Mucosa of stomach (tissue), 1 donor: Measurements from ENCODE around the gene HRH3.

Experiments used
- H3K27me3 ChIP-seq: one replicate; pipeline ENCODE4 v1.7.0; 2013; ENCODE audit warnings: mild to moderate bottlenecking, low read length; ENCODE audit not compliant: control insufficient read depth, insufficient read depth
- H3K36me3 ChIP-seq: one replicate; pipeline ENCODE4 v1.7.0; 2013; ENCODE audit warnings: low read length; ENCODE audit not compliant: control insufficient read depth, insufficient read depth
- H3K4me1 ChIP-seq: one replicate; pipeline ENCODE4 v1.7.0; 2013; ENCODE audit warnings: mild to moderate bottlenecking, low read length; ENCODE audit not compliant: control insufficient read depth, insufficient read depth
- H3K4me3 ChIP-seq: one replicate; pipeline ENCODE4 v1.7.0; 2013; ENCODE audit warnings: low read length
- H3K9ac ChIP-seq: one replicate; pipeline ENCODE4 v1.7.0; 2013; ENCODE audit warnings: mild to moderate bottlenecking, low read length, moderate library complexity
- H3K9me3 ChIP-seq: one replicate; pipeline ENCODE4 v1.7.0; 2013; ENCODE audit warnings: mild to moderate bottlenecking, low read length, moderate library complexity; ENCODE audit not compliant: control insufficient read depth
- donor health status: Pancreatic carcinoma.

Gene HRH3

DNA sequence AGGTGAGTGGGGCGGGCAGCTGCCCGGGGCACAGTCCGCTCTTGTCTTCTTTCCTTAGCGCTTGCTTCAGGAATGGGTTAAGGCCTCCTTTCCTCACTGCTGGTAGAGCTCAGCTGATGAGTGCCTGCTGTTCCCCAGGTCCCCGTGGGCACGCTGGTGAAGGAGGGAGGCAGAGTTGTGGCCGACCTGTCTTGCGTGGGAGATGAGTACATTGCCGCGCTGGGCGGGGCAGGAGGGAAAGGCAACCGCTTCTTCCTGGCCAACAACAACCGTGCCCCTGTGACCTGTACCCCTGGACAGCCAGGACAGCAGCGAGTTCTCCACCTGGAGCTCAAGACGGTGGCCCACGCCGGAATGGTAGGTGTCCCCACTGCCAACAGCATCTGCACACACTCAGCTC lies 21.6 kb downstream of the HRH3 start:
- Histone ChIP-seq H3K27me3 (no peaks in the 10 kb centered on the region), H3K9ac (no peak overlapping the region), H3K36me3 (peaks cover 14% of the 10 kb centered on the region), H3K9me3 (no peaks in the 10 kb centered on the region), H3K4me1 (no peaks in the 10 kb centered on the region), H3K4me3 (no peak overlapping the region)

DNA sequence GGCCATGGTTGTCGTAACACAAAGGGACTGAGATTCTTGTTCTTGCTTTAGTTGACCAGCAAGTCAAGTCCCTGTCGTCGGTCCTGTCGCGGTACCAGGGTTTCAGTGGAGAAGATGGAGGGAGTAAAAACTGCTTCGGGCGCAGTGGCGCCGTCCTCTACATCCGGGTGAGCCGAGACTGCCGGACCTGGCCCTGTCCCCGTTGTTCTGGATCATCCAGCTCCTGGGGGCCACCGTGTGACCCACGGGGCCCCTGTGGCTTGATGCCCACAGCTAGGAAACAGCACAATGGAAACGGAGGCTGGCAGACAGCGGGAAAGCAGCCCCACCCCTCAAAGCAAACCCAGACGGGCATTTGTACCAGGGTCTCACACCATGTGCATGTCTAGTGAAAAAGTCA lies 22.3 kb downstream of the HRH3 start:
- Histone ChIP-seq H3K27me3 (no peaks in the 10 kb centered on the region), H3K36me3 (peaks cover 14% of the 10 kb centered on the region), H3K4me1 (no peaks in the 10 kb centered on the region), H3K9ac (no peak overlapping the region), H3K9me3 (no peaks in the 10 kb centered on the region), H3K4me3 (no peak overlapping the region)

DNA sequence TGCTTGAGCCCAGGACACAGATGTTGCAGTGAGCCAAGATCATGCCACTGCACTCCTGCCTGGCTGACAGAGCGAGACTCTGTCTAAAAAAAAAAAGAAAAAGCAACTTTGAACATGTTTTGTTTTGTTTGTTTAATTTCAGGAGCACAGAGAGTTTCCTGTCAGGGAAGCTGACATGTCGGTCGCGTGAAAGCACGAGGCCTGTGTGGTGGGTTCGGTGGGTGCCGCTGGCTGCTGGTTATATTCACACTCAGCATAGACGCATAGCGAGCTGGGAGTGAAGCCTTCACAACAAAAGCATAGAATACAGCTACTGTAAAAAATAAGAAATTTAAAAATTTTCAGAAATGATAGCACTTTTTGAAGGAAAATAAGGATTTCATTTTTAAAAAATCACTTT lies 22.8 kb downstream of the HRH3 start:
- no peaks in the 10 kb centered on the region for H3K27me3 ChIP-seq
- H3K4me1 ChIP-seq, result no peaks in the 10 kb centered on the region
- H3K9ac ChIP-seq, result no peak overlapping the region
- H3K4me3 ChIP-seq, result no peak overlapping the region
- H3K36me3 ChIP-seq, result peaks cover 14% of the 10 kb centered on the region
- H3K9me3 ChIP-seq, result no peaks in the 10 kb centered on the region

DNA sequence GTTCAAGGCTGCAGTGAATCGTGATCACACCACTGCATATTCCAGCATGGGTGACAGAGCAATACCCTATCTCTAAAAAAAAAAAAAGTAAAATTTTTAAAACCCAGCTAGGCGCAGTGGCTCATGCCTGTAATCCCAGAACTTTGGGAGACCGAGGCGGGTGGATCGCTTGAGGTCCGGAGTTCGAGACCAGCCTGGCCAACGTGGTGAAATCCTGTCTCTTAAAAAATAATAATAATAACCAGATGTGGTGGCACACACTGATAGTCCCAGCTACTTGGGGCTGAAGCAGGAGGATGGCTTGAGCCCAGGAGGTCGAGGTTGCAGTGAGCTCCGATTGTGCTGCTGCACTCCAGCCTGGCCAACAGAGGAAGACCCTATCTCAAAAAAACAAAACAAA lies 23.8 kb downstream of the HRH3 start:
- H3K27me3 ChIP-seq, result no peaks in the 10 kb centered on the region
- H3K4me1 ChIP-seq, result no peaks in the 10 kb centered on the region
- H3K9ac ChIP-seq, result no peak overlapping the region
- H3K4me3 ChIP-seq, result no peak overlapping the region
- H3K9me3 ChIP-seq, result no peaks in the 10 kb centered on the region
- peaks cover 14% of the 10 kb centered on the region for H3K36me3 ChIP-seq

DNA sequence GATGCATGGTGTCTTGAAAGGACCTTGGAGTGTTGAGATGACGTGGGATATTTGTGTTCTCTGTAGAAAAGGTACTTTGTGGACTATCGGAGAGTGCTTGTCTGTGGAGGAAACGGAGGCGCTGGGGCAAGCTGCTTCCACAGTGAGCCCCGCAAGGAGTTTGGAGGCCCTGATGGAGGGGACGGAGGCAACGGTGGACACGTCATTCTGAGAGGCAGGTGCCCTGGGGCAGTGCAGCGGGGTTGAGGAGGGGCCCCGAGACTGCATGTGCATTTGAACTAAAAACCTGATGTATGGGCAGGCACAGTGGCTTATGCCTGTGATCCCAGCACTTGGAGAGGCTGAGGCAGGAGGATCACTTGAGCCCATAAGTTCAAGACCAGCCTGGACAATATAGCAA lies 24.3 kb downstream of the HRH3 start:
- Histone ChIP-seq H3K9me3 (no peaks in the 10 kb centered on the region), H3K27me3 (no peaks in the 10 kb centered on the region), H3K4me1 (no peaks in the 10 kb centered on the region), H3K4me3 (no peak overlapping the region), H3K36me3 (peaks cover 14% of the 10 kb centered on the region), H3K9ac (no peak overlapping the region)

DNA sequence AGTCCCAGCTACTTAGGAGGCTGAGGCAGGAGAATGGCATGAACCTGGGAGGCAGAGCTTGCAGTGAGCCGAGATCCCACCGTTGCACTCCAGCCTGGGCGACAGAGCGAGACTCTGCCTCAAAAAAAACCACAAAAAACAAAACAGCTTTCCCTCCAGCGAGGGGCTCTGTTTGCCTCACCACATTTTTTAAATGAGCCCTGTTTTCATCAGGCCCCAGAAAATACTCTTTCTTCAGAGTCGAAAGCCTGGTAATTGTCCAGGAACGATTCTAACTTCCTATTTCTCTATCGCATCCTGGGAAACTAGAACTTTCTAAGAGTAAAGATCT lies 25.0 kb downstream of the HRH3 start:
- no peaks in the 10 kb centered on the region for H3K9me3 ChIP-seq
- H3K4me3 ChIP-seq, result no peak overlapping the region
- H3K4me1 ChIP-seq, result no peaks in the 10 kb centered on the region
- no peak overlapping the region for H3K9ac ChIP-seq
- no peaks in the 10 kb centered on the region for H3K27me3 ChIP-seq
- peaks cover 14% of the 10 kb centered on the region for H3K36me3 ChIP-seq

DNA sequence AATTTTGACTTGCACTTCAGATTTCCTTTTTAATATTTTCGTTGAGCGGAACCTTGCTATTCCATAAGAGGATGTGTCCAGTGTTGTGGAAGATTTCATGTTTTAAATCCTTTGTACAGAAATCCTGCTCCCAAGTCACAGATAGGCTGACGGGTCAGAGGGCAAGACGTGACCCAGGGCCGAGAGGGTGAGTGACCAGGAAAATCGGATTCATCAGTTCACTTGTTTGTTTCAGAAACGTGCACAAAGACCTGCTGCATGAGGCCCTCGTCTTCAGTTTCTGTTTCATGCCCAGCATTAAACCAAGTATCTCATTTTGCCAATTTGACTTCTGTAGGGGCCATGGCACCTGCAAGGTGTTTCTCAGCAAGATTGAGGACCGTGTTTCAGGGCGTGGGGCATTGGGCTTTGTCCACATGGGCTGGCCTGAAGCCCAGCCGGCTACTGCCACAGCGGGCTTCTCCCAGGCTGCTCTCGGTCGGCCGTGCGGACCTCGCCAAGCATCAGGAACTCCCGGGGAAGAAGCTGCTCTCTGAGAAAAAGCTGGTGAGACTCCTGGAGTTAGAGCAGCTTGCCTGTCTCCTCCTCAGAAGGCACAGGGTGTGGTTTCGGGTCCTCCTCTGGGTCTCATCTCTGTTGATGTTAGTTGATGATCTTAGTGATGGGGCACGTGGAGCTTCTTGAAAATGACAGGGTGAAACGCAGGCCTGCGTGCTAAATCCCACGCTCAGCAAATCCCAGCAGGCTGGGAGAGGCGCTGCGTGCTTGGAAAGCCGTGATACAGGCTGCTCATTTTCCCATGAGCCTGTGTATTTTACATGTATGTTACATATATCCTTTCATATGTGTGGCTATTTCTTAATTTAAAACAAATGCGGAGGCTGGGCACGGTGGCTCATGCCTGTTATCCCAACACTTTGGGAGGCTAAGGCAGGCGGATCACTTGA lies 26.7 kb downstream of the HRH3 start:
- no peaks in the 10 kb centered on the region for H3K27me3 ChIP-seq
- H3K4me1 ChIP-seq, result no peaks in the 10 kb centered on the region
- H3K9me3 ChIP-seq, result no peaks in the 10 kb centered on the region
- H3K9ac ChIP-seq, result no peak overlapping the region
- H3K36me3 ChIP-seq, result peaks cover 7% of the 10 kb centered on the region
- H3K4me3 ChIP-seq, result no peak overlapping the region

DNA sequence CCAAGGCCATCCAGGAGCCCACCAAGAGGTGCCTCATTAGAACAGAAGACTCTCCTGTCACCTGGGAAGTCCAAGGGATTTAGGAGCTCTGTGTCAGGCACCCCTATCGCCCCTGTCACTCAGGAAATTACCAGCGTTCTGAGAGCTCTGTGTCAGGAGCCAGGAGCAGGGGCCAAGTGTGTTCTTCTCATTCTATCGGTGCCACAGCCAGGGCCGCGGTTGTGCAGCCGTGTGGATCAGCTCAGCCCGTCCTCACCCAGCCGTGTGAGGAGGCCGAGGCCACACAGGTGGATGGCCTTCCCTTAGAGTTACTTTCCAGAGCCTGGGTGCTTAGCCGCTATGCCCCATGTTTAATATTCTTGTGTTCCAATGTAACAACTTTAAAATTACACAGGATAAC lies 27.4 kb downstream of the HRH3 start:
- H3K9ac ChIP-seq, result no peak overlapping the region
- no peaks in the 10 kb centered on the region for H3K9me3 ChIP-seq
- H3K4me1 ChIP-seq, result no peaks in the 10 kb centered on the region
- H3K27me3 ChIP-seq, result no peaks in the 10 kb centered on the region
- no peak overlapping the region for H3K4me3 ChIP-seq
- H3K36me3 ChIP-seq, result no peaks in the 10 kb centered on the region

DNA sequence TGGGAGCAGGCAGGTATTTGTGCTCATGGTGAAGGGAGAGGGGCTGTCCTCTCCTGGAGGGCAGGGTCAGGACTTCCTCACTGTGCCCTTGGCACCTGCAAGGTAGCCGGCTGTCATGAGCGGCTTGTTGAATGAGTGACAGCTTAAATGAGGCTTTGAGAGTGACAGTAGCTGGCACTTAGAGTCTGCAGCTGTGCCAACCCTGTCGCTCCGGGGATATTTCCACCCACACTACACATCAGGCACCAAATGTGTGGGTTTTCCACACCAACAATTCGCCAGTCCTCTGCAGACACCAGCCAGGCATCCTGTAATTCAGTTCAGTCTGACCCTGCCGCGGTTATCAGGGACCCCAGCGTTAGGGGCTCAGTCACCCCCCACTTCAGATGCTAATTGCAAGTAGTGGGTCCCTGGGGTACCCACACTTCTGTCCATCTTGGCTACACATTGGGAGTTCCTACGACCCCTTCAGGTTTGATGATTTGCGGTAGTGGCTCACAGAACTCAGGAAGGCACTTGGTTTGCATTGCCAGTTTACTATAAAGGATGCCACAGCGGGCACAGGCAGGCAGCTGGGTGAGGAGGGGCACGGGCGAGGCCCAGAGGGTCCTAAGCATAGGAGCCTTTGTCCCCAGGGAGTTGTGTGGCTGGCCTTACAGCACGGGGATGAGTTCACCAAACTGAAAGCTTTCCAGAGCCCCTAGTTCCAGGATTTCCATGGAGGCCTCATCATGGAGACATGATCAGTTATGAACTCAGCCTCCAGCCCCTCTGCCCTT lies 28.1 kb downstream of the HRH3 start:
- no peaks in the 10 kb centered on the region for H3K27me3 ChIP-seq
- no peak overlapping the region for H3K9ac ChIP-seq
- no peaks in the 10 kb centered on the region for H3K36me3 ChIP-seq
- H3K4me1 ChIP-seq, result no peaks in the 10 kb centered on the region
- no peaks in the 10 kb centered on the region for H3K9me3 ChIP-seq
- no peak overlapping the region for H3K4me3 ChIP-seq

DNA sequence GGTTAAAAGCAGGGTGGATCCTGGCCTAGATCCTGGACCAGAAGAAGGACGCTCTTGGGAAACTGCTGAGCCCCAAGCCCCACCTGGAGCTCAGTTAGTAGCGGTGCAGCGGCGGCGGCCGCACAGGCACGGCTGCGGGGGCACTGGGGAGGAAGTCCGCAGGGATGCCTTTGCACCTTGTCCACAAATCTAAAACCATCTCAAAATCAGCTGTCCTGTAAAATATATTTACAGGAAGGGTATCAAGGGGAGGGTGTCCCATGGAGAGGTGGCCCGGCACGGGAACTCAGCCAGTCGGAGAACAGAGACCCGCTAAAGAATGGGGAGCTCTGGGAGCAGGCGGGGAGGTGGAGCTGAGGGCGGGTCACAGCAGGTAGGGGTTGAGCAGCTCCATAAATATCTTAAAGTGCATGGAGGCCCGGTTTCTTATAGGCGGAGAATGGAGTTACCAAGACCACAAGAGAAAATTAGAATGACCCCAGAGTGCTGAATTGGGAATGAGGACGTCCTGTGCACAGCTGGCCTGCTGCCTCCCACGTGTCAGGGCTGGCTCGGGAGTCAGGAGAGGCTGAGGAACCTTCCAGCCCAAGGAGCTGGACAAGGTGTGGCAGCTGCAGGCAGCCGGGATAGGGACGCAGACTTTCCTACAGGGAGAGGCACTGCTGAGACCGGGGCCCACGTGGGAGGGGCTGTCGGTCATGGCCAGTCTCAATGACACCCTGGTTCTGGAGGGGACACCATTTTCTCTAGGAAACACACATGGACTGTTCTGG lies 29.3 kb downstream of the HRH3 start:
- H3K9ac ChIP-seq, result no peak overlapping the region
- H3K9me3 ChIP-seq, result no peaks in the 10 kb centered on the region
- no peaks in the 10 kb centered on the region for H3K4me1 ChIP-seq
- no peaks in the 10 kb centered on the region for H3K27me3 ChIP-seq
- no peak overlapping the region for H3K4me3 ChIP-seq
- H3K36me3 ChIP-seq, result no peaks in the 10 kb centered on the region

DNA sequence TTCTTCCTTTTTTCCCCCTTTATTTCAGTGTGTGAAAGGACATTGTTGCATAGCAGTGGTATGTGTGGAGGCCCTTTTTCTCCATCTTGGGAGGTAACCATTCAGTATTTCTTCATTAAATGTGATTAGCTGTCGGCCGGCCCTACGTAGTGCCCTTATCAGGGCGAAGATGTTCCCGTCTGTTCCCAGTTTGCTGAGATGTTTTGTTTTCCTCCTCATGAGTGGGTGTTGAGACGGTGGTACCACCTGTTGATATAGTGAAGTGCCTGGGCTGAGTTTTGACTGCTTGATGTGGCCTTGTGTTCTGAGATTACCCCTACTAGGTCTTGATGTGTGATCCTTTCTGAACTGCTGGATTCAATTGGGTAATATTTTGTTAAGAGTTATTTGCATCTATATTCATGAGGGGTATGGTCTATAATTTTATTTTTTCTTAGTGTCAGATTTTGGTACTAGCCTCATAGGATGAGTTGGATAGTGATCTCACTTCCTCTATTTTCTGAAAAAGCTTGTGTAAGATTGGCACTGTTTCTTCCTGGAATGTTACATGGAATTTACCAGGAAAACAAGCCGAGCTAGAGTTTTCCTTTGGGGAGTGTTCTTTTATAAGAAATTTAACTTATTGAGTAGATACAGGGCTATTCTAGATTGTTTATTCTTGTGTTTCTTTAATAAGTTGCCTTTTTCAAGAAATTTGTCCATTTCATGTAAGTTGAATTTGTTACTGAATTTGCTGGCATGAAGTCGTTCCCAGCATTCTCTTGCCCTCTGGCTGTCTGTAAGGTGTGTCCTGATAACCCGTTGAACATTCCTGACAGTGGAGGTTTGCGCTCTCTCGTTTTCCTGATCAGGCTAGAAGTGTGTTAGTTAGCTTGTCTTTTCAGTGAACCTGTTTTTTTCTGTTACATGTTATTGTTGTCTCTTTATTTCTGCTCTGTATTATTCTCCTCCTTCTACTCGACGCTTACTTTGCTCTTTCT lies 32.9 kb downstream of the HRH3 start:
- Histone ChIP-seq H3K9me3 (no peaks in the 10 kb centered on the region), H3K27me3 (no peaks in the 10 kb centered on the region), H3K4me1 (peaks cover 4% of the 10 kb centered on the region), H3K9ac (no peak overlapping the region), H3K4me3 (no peak overlapping the region), H3K36me3 (no peaks in the 10 kb centered on the region)
